ENCODE measurements around the gene PDZRN3.

DNA sequence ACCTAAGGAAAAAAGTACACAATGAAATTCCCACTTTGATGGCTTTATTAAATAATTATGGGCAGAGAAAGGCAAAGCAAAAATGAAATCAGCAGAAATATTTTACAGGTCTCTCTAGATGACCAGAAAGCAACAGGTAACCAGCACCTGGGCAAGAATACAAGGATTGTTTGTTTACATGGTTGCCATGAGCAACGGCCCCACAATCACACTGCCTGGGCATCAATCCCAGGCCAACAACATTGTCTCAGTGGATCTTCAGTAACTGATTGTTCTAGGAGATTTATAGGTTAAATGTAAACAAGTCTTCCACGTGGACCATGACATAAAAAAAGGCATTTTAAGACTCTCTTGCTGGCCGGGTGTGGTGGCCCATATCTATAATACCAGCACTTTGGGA is 82.6 kb downstream of the PDZRN3 start:
- TF ChIP-seq, protein P1, sequence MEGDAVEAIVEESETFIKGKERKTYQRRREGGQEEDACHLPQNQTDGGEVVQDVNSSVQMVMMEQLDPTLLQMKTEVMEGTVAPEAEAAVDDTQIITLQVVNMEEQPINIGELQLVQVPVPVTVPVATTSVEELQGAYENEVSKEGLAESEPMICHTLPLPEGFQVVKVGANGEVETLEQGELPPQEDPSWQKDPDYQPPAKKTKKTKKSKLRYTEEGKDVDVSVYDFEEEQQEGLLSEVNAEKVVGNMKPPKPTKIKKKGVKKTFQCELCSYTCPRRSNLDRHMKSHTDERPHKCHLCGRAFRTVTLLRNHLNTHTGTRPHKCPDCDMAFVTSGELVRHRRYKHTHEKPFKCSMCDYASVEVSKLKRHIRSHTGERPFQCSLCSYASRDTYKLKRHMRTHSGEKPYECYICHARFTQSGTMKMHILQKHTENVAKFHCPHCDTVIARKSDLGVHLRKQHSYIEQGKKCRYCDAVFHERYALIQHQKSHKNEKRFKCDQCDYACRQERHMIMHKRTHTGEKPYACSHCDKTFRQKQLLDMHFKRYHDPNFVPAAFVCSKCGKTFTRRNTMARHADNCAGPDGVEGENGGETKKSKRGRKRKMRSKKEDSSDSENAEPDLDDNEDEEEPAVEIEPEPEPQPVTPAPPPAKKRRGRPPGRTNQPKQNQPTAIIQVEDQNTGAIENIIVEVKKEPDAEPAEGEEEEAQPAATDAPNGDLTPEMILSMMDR (IDR thresholded peaks at IDR 0.05) = no peak
- no peak for TF ChIP-seq POLR2A (IDR thresholded peaks at IDR 0.05)

All from Peyer's patch (tissue), 4 donors.